Skin of body (tissue), 2 donors: Measurements from ENCODE around the gene AGAP1. TPM values are rescaled to one million over a fixed set of nuclear protein-coding genes. Genes with fewer than 3 reads are reported as not detected.

Source experiments
- DNase-seq: peaks from one replicate; lab custom pipeline; 2025; lab: John Stamatoyannopoulos, UW
- total RNA-seq: library from RNA; depleted of rRNA; stranded (reverse); fragments of >200 nt; gene quantifications from one replicate; pipeline ENCODE4 v1.2.3, GENCODE V29; 2014

Gene AGAP1
- total RNA-seq, 1 donor from 2014 or later: 25.6 TPM

- no peak for DNase-seq
Measured at GRCh38 chr2:235839974-235840373, 346.1 kb downstream of the AGAP1 start.

GRCh38 chr2:235841863-235842262 is 348.0 kb downstream of the AGAP1 start:
- no peak for DNase-seq

DNA sequence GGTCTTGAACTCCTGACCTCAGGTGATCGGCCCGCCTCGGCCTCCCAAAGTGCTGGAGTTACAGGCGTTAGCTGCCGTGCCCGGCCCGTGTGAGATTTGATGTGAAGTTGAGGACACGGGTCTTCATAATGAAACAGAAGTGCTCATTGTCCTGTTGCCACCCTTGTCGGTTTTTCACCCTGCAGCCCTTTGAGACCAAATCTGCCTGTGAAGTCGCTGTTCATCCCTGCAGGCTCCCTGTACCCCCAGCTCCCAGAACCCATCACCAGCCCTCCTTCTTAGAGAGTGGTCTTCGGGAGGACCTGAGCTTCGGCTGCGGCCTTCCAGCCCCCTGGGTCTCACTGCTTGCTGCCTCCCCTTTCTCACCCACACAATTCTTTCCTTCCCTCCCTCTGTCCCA is 349.1 kb downstream of the AGAP1 start:
- DNase-seq: no peak

- DNase-seq: no peak
Measured at GRCh38 chr2:235843591-235844395, 349.9 kb downstream of the AGAP1 start.

DNA sequence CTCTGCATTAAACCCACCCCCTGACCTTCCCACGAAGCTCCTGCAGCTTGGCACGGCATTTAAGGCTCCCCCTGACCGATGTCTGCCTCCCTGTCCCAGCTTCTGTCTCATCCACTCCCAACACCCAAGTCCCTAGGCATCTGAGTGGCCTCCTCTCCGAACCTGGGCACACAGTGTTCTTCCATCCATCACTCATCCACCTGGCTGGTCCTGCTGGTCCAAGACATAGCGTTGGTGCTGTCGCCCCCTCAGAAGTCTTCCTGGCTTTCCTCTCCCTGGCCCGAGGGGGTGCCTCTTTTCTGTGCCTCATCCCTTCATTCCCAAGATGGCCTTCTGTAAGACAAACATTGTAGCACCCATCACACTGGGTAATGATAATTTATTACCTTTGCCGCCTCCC is 350.7 kb downstream of the AGAP1 start:
- no peak for DNase-seq

GRCh38 chr2:235845245-235845644 is 351.4 kb downstream of the AGAP1 start:
- no peak for DNase-seq

- DNase-seq: no peak
Measured at GRCh38 chr2:235847576-235847975, 353.7 kb downstream of the AGAP1 start.

GRCh38 chr2:235848055-235848454 is 354.2 kb downstream of the AGAP1 start:
- DNase-seq: no peak

DNA sequence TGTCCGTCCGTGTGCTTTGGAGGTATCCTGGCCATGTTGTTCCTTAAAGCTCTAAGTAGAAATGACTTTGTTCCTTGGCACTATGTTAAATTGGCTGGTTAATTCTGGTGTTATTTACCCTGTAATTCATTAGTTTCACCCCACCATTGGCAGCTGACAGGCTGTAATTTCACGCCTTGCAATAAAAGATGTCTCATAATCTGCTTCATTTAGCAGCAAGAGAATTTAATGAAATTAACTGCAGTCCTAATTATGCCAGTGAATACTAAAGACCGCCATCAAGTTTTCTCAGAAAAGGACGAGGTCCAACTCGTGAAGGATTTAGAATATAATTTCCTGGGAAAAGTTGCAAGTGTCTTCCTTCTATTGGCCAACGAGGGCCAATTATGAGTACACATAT is 355.1 kb downstream of the AGAP1 start:
- no peak for DNase-seq

- no peak for DNase-seq
Measured at GRCh38 chr2:235849489-235849888, 355.6 kb downstream of the AGAP1 start.

DNA sequence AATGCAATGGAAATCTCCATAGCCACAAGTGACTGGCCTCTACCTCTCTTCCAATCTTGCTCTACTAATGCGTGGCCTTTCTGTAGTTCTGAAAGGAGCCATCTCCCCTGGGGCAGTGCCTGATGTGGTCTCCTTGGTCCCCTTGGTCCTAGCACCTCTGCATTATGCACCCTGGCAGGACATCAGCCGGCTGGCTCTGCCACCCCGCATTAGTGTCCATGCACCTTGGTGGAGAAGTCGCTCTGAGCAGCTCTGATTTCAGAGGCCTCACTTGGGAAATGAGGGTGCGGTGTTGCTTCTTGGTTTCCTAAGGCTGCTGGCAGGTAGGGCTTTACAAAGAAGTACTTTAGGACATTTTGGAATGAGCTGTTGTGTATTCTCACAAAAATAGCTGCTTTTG is 356.4 kb downstream of the AGAP1 start:
- no peak for DNase-seq

DNA sequence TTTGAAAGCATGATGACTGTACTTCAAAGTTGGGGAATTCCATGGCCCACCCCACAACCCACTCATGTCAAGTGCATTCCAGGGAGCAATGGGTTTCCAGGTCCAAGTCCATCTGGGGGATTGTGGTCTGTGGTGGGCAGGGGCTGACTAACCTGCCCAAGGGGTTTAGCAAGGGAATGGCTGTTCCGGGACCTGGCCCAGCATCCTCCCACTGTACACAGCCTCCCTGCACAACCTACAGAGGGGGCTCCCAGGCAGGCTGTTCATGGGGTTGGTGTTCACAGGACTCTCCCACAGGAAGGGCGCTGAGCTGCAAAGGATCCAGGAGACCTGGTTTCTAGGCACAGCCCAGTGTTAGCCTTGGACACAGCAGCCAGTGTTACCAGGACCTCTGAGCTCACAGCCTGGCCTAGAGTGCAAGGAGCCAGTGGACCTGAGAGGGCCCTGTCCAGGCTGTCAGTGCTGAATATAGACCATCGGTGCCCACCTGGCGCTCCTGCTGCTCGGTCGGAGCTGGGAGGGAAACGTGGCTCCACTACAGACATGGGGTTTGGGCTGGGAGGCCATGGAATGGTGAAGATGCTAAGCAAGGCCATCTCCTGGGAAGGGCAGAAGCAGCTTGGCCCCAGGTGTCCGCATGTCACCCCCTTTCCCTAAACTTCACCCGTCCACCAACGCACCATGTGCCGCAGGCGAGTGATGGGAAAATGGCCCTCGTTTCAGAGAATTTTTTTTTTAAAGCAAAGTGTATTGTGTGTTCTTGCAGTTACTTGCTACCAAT is 357.1 kb downstream of the AGAP1 start:
- no peak for DNase-seq

- DNase-seq: no peak
Measured at GRCh38 chr2:235851828-235852525, 358.1 kb downstream of the AGAP1 start.

DNA sequence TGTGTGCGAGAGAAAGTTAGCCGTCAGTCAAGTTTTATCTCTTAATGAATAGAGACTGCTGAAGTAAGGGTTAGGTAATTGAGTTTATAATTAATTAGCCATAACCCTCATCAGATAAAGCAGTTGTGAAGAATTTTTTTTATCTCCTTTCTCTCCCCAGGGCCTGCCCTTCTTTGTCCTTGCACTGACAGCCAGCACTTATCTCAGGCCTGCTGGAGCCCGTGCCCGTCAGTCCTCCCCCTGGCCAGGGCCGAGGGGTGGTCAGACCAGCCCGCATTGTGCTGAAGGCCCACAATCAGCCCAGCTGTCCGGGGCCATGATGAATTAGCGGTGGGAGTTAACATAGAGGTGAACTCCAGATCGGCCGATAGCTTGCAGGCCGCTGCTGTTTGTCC is 358.7 kb downstream of the AGAP1 start:
- DNase-seq: no peak

DNA sequence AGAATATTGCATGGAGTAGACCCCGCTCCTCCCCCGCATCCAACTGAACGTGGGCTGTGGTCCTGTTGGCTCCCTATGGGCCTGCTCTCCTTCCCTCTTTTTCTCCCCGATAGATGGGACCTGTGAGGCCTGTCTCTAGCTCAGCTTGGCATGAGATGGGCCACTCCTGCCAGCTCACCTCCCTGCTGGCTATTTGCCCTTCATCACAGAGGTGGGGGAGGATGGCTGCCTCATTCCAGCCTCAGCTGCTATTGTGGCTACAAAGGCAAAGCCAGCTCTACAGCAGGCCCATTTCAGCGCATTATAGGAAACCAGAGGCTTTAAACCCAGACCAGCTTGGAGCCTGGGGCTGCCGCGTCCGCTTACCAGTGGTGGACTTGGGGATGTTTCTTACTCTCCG is 360.4 kb downstream of the AGAP1 start:
- no peak for DNase-seq

DNA sequence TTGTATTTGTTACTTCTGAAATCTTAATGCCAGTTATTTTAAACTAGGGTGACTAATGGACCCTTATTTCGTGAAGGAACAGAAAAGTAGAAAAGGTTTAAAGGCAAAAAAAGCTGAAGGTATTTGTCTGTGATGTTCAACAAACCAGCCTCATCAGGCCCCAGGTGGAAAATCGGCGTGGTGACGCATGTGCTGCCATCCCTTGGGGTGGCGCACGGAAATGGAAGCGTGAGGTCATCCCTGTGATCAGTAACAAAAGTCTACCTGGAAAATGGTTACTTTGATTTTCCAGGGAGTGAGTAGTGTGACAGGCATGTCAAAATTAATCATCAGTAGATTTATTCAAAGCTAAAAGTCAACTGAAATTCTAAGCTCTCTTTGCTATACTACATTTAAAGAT is 361.2 kb downstream of the AGAP1 start:
- DNase-seq: no peak

- DNase-seq: no peak
Measured at GRCh38 chr2:235856151-235856854, 362.5 kb downstream of the AGAP1 start.

GRCh38 chr2:235857598-235857997 is 363.8 kb downstream of the AGAP1 start:
- no peak for DNase-seq

DNA sequence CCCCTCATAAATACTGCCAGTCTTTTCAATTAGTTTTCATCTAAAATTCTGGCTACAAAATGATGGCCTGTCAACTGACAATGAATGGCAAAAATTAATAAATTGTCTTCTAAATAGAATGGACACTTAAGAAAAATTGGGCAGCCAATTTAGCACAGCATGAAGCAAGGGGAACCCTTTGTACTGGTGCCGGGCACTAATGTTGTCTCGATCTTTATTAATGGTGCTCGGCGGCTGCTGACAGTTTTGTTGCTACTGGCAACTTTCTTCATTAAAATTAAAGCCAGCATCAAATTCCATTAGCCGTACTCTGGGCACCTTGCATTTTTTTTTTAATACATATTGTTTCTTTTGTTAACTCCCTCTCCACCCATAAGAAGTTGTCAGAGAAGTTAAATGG is 365.0 kb downstream of the AGAP1 start:
- DNase-seq: no peak

DNA sequence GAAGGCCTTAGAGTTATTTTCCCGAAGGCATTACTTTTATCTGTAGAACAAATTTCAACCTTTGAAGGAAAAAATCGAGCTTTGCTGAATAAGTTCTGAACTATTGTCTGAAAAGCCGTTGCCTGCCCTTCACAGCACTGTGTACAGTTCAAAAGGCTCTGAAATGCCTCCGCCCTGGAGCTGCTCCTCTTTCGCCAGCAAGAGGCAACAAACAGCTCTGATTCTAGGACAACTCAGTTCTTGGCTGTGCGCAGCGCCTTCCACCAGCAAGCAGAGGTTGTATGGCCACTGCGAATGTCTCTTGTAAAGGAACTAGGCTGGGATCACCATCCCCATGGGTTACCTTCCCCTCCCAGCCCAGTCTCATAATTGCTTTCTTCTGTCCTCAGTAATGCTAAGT is 365.8 kb downstream of the AGAP1 start:
- no peak for DNase-seq

- DNase-seq: no peak
Measured at GRCh38 chr2:235860111-235860510, 366.3 kb downstream of the AGAP1 start.

GRCh38 chr2:235860871-235861270 is 367.0 kb downstream of the AGAP1 start:
- no peak for DNase-seq
